A549 (cell line): ENCODE data around the gene PPID. TPM values are rescaled to one million over a fixed set of nuclear protein-coding genes. Genes with fewer than 3 reads are reported as not detected.

ENCODE experiments used
- ATAC-seq, 2 experiments: fragments of 200-7000 bp in 1 of 2; fragments of >200 bp in 1 of 2; cut with Nextera tagmentation in 1 of 2; cut with Tn5 transposase in 1 of 2; 3 replicates each; pipeline versions ENCODE4 v1.8.0 to v1.9.1; 2018 to 2020; ENCODE audit warnings: mild to moderate bottlenecking in 1 of 2, moderate library complexity in 1 of 2
- CTCF ChIA-PET: fragments of 300-600 bp; sonication (Branson Sonifier 250); formaldehyde crosslinking; extraction: SDS; loops from one replicate; lab custom pipeline; 2021; ENCODE audit warnings: antibody characterized with exemption, inconsistent platforms; lab: Yijun Ruan, JAX
- POLR2A ChIA-PET: fragments of 350-600 bp; formaldehyde crosslinking; extraction: SDS; loops from one replicate; lab custom pipeline; 2021; ENCODE audit warnings: antibody characterized with exemption, inconsistent platforms; lab: Yijun Ruan, JAX
- DNase-seq, 2 experiments: peaks; one replicate each; pipeline versions ENCODE4 v3.0.0 to v3.0.0-alpha.2; 2011 to 2016; ENCODE audit warnings: low read depth in 1 of 2, low spot score in 1 of 2
- FAIRE-seq: peaks from 2 replicates; lab custom pipeline; 2011; peaks lifted over from hg19 to GRCh38; lab: Jason Lieb, UNC
- H3K27ac ChIP-seq, 2 experiments: fragments of >200 bp; sonication (Bioruptor Twin); formaldehyde crosslinking; 3 replicates each; pipeline ENCODE4 v1.5.1; 2016 to 2017
- H3K4me1 ChIP-seq: fragments of >200 bp; sonication (Bioruptor Twin); formaldehyde crosslinking; 3 replicates; pipeline ENCODE4 v1.6.1; 2016
- H3K4me2 ChIP-seq: fragments of >200 bp; sonication (Bioruptor Twin); formaldehyde crosslinking; 3 replicates; pipeline ENCODE4 v1.6.1; 2016
- H3K4me3 ChIP-seq: fragments of >200 bp; sonication (Bioruptor Twin); formaldehyde crosslinking; 3 replicates; pipeline ENCODE4 v1.5.1; 2016
- H3K9me3 ChIP-seq: fragments of >200 bp; sonication (Bioruptor Twin); formaldehyde crosslinking; 3 replicates; pipeline ENCODE4 v1.6.1; 2016
- CTCF ChIP-seq: fragments of >200 bp; sonication (Bioruptor Twin); formaldehyde crosslinking; IDR thresholded peaks from 3 replicates; pipeline ENCODE4 v1.5.1; 2016
- EHF ChIP-seq: fragments of 250-450 bp; sonication (Bioruptor Pico); IDR thresholded peaks from 2 replicates; pipeline ENCODE4 v1.5.0; 2020; ENCODE audit warnings: mild to moderate bottlenecking
- FOSB ChIP-seq: fragments of 250-450 bp; sonication (Bioruptor Pico); IDR thresholded peaks from 2 replicates; pipeline ENCODE4 v1.5.0; 2020; ENCODE audit warnings: mild to moderate bottlenecking, moderate library complexity
- FOXS1 ChIP-seq: fragments of 250-450 bp; sonication (Bioruptor Pico); IDR thresholded peaks from 2 replicates; pipeline ENCODE4 v1.5.0; 2020; ENCODE audit warnings: mild to moderate bottlenecking, moderate library complexity
- GATA3 ChIP-seq: IDR thresholded peaks from 2 replicates; pipeline ENCODE4 v1.6.1; 2012; ENCODE audit warnings: borderline replicate concordance
- HDAC2 ChIP-seq: fragments of 200-600 bp; sonication (generic); IDR thresholded peaks from 2 replicates; pipeline ENCODE4 v1.6.1; 2016
- HEYL ChIP-seq: fragments of 250-450 bp; sonication (Bioruptor Pico); IDR thresholded peaks from 2 replicates; pipeline ENCODE4 v1.8.0; 2021; ENCODE audit warnings: mild to moderate bottlenecking, moderate library complexity
- HMGXB4 ChIP-seq: fragments of 250-450 bp; sonication (Bioruptor Pico); IDR thresholded peaks from 2 replicates; pipeline ENCODE4 v1.5.0; 2021; ENCODE audit warnings: mild to moderate bottlenecking, moderate library complexity, borderline replicate concordance
- HOXB13 ChIP-seq: fragments of 250-450 bp; sonication (Bioruptor Pico); IDR thresholded peaks from 2 replicates; pipeline ENCODE4 v1.5.0; 2020; ENCODE audit warnings: low read depth, mild to moderate bottlenecking, moderate library complexity
- HOXB5 ChIP-seq: fragments of 250-450 bp; sonication (Bioruptor Pico); IDR thresholded peaks from 2 replicates; pipeline ENCODE4 v1.5.0; 2020; ENCODE audit warnings: mild to moderate bottlenecking, moderate library complexity
- JUN ChIP-seq, 2 experiments: fragments of >200 bp; sonication (Bioruptor Twin); formaldehyde crosslinking; IDR thresholded peaks; 2 replicates in 1 of 2; 3 replicates in 1 of 2; pipeline ENCODE4 v1.6.1; 2016 to 2017
- MAFK ChIP-seq: fragments of 450-650 bp; IDR thresholded peaks from 2 replicates; pipeline ENCODE4 v1.6.1; 2014; ENCODE audit not compliant: partially characterized antibody
- NPAS2 ChIP-seq: fragments of 250-450 bp; sonication (Bioruptor Pico); IDR thresholded peaks from 2 replicates; pipeline ENCODE4 v1.8.0; 2022; ENCODE audit warnings: mild to moderate bottlenecking, moderate library complexity, borderline replicate concordance
- PHF8 ChIP-seq: fragments of 200-600 bp; sonication (generic); IDR thresholded peaks from 2 replicates; pipeline ENCODE4 v1.6.1; 2016; ENCODE audit warnings: low read depth, mild to moderate bottlenecking, antibody characterized with exemption, moderate library complexity, borderline replicate concordance
- RAD21 ChIP-seq, 2 experiments: fragments of >200 bp in 1 of 2; sonication (Bioruptor Twin) in 1 of 2; formaldehyde crosslinking in 1 of 2; IDR thresholded peaks in 1 of 2; conservative IDR thresholded peaks in 1 of 2; 2 replicates in 1 of 2; 3 replicates in 1 of 2; pipeline ENCODE4 v1.6.1; 2012 to 2018; ENCODE audit warnings: inconsistent platforms in 1 of 2
- SMC3 ChIP-seq: fragments of >200 bp; sonication (Bioruptor Twin); formaldehyde crosslinking; IDR thresholded peaks from 3 replicates; pipeline ENCODE4 v1.6.1; 2018; ENCODE audit warnings: inconsistent platforms
- USF2 ChIP-seq: fragments of 450-650 bp; IDR thresholded peaks from 2 replicates; pipeline ENCODE4 v1.6.1; 2014; ENCODE audit warnings: antibody characterized with exemption
- ZFP36 ChIP-seq: fragments of 450-650 bp; IDR thresholded peaks from 2 replicates; pipeline ENCODE4 v1.6.1; 2014; ENCODE audit warnings: borderline replicate concordance; ENCODE audit not compliant: partially characterized antibody
- ZSCAN20 ChIP-seq: fragments of 250-450 bp; sonication (Bioruptor Pico); IDR thresholded peaks from 2 replicates; pipeline ENCODE4 v1.8.0; 2022; ENCODE audit warnings: mild to moderate bottlenecking, moderate library complexity
- WGBS: methylation state at CpG from one replicate; pipeline ENCODE4 v1.1.6; 2017; ENCODE audit errors: missing lambda C conversion rate; 5-methylcytosine and 5-hydroxymethylcytosine counted together
- polyA plus RNA-seq, 4 experiments: library from polyadenylated mRNA; depleted of rRNA in 3 of 4; stranded (reverse); fragments of >200 nt; fragmentation: RNase III in 1 of 4; extraction: RNeasy Plus Mini Kit Qiagen cat#74134 plus additional on column Dnase treatment in 1 of 4; gene quantifications; 2 replicates in 3 of 4; 3 replicates in 1 of 4; pipeline ENCODE4 v1.2.3, GENCODE V29; 2011 to 2017

PPID gene
- polyA plus RNA-seq, 2 of the 4 experiments (the other 2 are of a cell fraction), result 30.7 to 44.1 TPM

GRCh38 chr4:158669310-158669709 is 53.9 kb downstream of the PPID start:
- 87% methylated on average over 7 of the region's 7 CpGs for WGBS
- H3K27ac ChIP-seq, result no peak overlapping the region
- H3K9me3 ChIP-seq, result no peaks in the 10 kb centered on the region
- H3K4me2 ChIP-seq, result no peak overlapping the region
- H3K4me1 ChIP-seq, result peaks cover 12% of the 10 kb centered on the region; the same call in 2 of the 3 replicates
- no peak for TF ChIP-seq RAD21 (conservative IDR thresholded peaks at IDR 0.05 in 1 of 2, IDR thresholded peaks at IDR 0.05 in 1 of 2)
- no peak for TF ChIP-seq HEYL
- TF ChIP-seq HDAC2, result no peak
- no peak for TF ChIP-seq ZFP36
- TF ChIP-seq EHF, result no peak
- TF ChIP-seq HOXB13 (CRISPR knock-in tag), result no peak
- no peak for TF ChIP-seq HOXB5
- no peak for TF ChIP-seq MAFK
- TF ChIP-seq NPAS2 (CRISPR knock-in tag), result no peak
- TF ChIP-seq FOSB (CRISPR knock-in tag), result no peak
- no peak for TF ChIP-seq ZSCAN20 (CRISPR knock-in tag)
- TF ChIP-seq, all 56 proteins: peak for 0
- ChIA-PET POLR2A (no interaction called here), CTCF (no interaction called here)
- DNase-seq (no peak), ATAC-seq (no peak), FAIRE-seq (no peak)
- H3K4me3 ChIP-seq, result no peak overlapping the region

- ChIA-PET POLR2A (no interaction called here), CTCF (interaction anchor here (0.7 to 2.3 kb wide), 4 partner anchors 10 to 535 kb away, joined by 3 to 7 read pairs (median 6); no protein-coding TSS in a partner anchor)
- WGBS, result 35% methylated on average over 3 of the region's 3 CpGs
- no peak overlapping the region for H3K27ac ChIP-seq
- FAIRE-seq (no peak), DNase-seq (peak; percentile 43 to 53), ATAC-seq (no peak)
- H3K9me3 ChIP-seq, result no peaks in the 10 kb centered on the region
- H3K4me2 ChIP-seq, result no peak overlapping the region
- peaks cover 8% of the 10 kb centered on the region; the same call in 2 of the 3 replicates for H3K4me1 ChIP-seq
- no peak for TF ChIP-seq PHF8
- no peak for TF ChIP-seq HDAC2
- no peak for TF ChIP-seq FOXS1
- no peak for TF ChIP-seq USF2
- peak; percentile 49 for TF ChIP-seq CTCF
- TF ChIP-seq GATA3, result no peak
- TF ChIP-seq JUN (IDR thresholded peaks at IDR 0.05), result no peak
- no peak for TF ChIP-seq ZSCAN20 (CRISPR knock-in tag)
- no peak for TF ChIP-seq HMGXB4 (CRISPR knock-in tag)
- no peak for TF ChIP-seq EHF
- TF ChIP-seq SMC3, result peak; percentile 43; the same call in 2 of the 3 replicates
- peak; percentile 36 for TF ChIP-seq ZFP36
- peak; percentile 21 to 38; a peak in 3 of 5 replicates for TF ChIP-seq RAD21 (conservative IDR thresholded peaks at IDR 0.05 in 1 of 2, IDR thresholded peaks at IDR 0.05 in 1 of 2)
- no peak overlapping the region for H3K4me3 ChIP-seq
Measured at GRCh38 chr4:158667651-158668198, 55.5 kb downstream of the PPID start.
